GM18870 (cell line): ENCODE measurements around the gene DRC7.

Experiments
- ATAC-seq: cut with Tn5 transposase; IDR thresholded peaks from one replicate; pipeline ENCODE4 v1.9.1; 2021; ENCODE audit warnings: moderate library complexity; ENCODE audit not compliant: unreplicated experiment

DRC7 gene

DNA sequence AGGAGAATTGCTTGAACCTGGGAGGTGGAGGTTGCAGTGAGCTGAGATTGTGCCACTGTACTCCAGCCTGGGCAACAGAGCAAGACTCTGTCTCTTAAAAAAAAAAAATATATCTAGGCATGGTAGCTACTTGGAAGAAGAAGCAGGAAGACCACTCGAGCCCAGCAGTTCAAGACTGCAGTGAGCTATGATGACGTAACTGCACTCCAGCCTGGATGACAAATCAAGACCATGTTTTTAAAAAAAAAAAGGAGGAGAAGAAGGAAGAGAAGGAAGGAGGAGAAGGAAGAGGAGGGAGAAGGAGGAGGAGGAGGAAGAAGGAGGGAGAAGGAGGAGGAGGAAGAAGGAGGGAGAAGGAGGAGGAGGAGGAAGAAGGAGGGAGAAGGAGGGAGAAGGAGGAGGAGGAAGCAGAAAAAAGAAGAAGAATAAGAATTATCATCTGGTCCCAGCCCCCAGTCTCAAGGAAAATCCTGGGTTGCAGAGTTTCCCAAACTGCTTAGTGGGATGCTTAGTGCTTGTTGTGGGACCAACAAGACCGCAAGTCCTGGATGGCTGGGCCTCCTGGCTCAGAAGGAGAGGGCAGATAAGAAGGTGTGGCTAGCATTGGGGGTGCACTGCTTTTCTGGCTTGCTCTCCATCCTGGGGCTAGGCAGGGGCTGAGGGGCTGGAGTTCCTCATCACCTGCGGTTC lies 3.7 kb upstream of the DRC7 start:
- ATAC-seq = no peak

DNA sequence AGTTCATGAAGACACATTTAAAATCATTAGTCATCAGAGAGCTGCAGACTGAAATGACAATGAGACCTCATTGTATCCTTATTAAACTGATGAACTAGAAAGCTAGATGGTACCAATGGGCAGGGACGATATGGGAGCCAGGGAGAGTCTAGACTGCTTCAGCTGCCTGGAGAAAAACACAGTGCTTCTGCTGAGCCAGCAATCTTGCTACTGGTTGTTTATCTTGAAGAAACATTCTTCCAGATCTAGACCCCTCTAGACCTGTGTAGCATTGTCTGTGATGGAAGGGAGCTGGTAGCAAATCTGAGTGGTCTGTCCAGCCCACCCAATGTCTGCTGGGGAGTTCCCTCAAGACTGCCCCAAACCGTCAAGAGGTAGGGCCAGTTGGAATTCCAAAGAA lies 2.0 kb upstream of the DRC7 start:
- no peak for ATAC-seq

DNA sequence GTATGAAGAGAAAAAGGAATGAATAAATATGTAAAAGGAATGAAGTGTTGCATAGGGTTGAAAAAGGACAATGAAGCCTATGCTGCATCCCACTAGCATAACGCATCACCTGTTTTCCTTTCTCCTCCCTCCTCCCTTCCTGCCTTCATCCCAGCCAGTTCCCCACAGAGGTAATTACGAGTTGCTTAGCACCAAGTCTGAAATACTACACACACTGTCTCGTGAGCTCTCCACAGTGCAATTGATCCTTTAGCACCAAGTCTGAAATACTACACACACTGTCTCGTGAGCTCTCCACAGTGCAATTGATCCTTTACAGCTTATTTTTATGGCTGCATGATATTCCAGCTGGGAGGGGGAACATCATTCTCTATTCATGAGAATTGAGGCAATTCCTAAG lies 1.1 kb upstream of the DRC7 start:
- ATAC-seq = no peak

DNA sequence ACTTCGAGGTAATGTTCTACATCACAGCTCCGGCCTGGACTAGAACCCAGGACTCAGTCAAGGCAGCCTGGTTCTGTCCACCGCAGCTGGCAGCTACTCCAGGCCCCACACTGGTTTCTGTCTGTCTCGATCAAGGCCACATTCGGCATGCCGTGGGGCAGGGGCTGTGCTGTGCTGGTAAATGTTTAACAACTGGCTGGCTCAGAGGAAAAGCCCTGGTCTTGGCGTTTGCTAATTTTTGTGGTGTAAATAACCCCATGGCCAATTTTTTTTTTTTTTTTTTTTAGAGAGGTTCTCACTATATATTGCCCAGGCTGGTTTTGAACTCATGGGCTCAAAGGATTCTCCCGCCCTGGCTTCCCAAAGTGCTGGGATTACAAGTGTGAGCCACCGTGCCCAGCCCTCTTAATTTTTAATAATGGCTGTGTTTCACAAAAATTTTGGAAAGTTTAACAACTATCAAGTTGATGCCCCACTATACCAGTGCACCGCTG lies 328 bp upstream of the DRC7 start:
- ATAC-seq = no peak

DNA sequence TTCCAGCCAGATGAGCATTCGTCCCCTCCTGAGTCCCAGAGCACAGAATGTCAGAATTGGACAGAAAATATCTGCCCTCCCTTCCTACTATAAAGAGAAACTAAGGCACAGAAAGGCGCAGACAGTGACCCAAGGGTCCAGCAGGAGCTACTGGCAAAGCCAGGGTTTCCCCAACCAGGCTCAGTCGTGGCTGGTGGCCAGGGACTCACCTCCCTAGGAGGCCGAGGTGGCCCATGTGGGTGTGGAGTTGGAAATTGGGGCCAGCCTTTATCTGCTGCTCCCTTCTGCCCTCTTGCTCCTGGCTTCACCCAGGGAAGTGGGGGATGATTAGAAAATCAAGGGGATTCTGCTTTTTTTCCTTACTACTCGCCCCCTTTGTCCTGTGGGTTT lies 1.1 kb downstream of the DRC7 start:
- no peak for ATAC-seq

DNA sequence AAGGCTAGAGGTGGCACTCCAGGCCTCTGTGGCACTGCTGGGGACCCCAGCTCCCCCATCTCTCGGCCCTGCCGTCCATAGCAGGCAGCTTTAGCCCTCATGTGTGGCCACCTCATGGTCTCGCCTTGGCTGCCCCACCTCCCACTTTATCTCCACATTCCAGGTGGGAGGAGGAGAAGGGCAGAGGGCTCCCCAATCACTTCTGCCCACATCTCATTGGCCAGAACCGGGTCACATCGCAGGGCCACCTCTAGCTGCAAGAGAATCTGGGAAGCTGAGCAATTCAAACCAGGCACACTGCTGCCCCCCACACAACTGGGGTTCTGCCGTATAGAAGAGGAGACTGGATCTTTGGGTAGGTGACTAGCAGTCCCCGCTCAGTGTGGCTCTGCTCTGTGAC lies 1.6 kb downstream of the DRC7 start:
- ATAC-seq = no peak

DNA sequence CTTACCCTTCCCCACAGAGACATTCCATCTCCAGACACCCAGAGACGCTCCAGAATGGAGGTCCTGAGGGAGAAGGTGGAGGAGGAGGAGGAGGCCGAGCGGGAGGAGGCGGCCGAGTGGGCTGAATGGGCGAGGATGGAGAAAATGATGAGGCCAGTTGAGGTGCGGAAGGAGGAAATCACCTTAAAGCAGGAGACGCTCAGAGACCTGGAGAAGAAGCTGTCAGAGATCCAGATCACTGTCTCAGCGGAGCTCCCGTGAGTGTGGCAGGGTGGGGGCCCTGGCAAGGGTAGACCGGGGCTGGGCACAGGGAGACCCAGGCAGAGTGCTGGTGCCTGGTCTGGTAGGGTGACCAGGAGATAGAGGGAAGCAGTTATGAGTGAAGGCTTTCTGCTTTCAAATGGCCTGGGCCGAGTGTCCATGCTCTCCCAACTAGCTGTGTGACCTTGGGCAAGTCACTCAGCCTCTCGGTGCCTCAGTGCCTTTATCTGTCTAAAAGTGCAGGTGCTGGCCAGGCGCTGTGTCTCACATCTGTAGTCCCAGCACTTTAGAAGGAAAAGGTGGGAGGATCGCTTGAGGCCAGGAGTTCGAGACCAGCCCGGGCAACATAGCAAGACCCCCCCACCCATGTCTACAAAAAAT lies 3.4 kb downstream of the DRC7 start:
- no peak for ATAC-seq

DNA sequence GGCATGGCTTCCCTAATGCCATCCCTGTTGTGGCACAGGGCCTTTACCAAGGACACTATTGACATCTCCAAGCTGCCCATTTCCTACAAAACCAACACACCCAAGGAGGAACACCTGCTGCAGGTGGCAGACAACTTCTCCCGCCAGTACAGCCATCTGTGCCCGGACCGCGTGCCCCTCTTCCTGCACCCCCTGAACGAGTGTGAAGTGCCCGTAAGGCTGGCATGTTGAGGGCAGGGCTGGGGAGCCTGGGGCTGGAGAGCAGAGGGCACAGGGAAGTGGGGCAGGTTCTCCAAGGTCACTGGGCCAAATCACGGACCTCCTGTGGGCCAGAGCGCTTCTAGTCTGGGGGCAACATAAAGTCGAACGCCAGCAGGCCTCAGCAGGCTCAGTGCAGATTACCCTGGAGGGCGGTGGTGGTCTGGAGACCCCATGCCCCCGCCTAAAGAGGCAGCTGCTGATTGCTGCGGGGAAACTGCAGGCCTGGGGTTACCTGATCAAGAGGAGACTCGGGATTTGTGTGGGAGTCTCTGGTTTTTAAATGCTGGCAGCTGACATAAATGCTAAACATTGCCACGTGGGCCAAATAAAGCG lies 4.3 kb downstream of the DRC7 start:
- ATAC-seq = no peak

DNA sequence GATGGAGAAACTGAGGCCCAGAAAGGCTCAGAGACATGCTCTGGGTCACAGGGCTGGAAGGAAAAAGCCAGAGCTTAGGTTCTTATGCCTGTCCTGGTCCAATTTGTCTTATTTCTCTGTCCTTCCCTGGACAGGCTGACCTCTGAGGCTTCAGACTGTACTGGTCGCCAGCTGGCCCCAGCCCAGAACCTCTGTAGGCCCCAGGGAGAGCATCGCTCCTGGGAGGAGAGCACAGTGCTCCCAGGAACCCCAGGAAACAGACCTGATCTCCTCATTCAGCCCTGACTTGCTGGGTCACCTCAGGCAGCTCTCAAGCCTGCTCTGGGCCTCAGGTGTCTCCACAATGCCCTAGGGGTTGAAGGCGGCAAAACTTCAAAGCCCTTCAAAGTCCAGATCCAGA lies 4.9 kb downstream of the DRC7 start:
- ATAC-seq = no peak

DNA sequence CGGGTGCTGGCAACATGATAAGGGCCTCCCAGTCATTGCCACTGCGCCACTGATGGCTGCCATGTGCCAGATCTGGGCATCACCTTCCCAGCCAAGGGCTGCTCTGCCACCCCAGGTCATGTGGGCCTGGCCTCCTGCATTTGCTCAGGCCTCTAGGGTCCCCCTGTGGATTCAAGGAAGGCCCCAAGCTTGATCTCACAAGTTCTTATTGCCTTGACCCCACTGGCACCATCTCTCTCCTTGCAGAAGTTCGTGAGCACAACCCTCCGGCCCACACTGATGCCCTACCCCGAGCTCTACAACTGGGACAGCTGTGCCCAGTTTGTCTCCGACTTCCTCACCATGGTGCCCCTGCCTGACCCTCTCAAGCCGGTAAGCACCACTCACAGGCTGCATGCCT lies 5.3 kb downstream of the DRC7 start:
- no peak for ATAC-seq

DNA sequence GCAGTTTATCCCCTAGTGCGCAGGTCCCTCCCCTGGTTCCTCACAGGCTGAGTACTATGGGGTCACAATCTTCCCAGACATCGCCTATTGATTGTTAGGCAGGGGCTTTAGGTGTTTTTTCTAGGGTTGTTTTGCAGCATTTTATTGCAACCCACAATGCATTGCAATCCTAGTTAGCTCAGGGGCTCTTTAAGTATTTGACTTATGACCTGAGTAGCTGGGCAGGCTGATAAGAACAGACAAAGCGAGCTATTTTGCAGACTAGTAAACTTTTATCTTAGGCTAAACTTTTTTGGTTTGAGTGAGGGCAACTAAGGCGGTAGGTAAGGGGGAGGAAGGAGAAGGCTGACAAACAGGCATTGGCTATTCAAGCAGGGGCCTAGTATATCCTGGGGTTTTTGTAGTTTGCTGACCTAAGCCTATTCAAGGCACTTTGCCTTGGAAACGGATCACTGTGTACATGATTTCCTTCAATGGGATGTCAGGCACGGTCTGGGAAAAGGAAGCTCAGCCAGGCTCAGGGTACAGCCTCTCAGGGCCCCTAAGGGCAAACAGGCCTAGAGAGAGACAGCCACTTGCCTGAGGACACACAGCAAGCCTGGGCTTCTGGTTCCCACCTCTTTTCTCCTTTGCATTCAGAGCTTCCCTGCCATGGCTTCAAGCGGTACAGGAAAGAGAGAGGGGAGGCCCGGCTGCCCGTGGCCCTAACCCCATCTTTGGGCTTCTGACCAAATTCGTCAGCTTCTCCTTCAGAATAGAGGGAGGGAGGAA lies 6.4 kb downstream of the DRC7 start:
- no peak for ATAC-seq

DNA sequence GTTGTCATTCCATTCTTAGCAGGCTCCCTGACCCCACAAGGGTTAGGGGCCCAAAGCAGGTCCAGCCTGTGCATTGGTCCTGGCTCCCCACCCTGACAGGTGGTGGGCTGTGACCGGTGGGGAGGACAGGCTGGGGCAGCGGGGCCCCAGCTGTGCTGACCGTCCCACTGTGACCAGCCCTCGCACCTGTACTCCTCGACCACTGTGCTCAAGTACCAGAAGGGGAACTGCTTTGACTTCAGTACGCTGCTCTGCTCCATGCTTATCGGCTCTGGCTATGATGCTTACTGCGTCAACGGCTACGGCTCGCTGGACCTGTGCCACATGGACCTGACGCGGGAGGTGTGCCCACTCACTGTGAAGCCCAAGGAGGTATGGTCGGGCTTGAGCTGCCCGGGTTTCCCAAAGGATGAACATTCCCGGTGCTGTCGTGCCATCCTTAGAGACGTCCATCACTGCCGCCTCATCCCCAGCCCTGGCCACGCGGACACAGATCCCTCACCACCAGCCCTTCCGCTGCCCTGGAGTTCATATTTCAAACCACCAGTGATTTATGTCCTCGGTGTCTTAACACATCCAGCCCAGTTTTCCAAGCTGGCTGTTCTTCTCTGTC lies 7.3 kb downstream of the DRC7 start:
- no peak for ATAC-seq

DNA sequence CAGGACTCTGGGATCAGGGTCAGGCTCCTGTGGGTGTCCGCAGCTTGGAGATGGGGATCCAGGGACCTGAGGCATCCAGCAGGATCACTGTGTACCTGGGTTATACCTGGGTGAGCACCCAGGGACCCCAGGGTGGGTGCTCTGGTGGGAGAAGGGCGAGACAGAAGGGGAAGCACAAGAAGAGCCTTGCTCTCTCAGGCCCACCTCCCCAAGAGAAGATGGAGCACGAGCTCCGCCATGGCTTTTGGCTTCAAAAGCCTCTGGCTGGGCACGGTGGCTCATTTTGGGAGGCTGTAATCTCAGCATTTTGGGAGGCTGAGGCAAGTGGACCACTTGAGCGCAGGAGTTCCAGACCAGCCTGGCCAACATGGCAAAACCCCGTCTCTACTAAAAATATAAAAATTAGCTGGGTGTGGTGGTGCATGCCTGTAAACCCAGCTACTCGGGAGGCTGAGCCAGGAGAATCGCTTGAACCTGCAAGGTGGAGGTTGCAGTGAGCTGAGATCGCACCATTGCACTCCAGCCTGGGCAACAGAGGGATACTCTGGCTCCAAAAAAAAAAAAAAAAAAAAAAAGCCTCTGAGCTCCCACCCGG lies 8.9 kb downstream of the DRC7 start:
- no peak for ATAC-seq

DNA sequence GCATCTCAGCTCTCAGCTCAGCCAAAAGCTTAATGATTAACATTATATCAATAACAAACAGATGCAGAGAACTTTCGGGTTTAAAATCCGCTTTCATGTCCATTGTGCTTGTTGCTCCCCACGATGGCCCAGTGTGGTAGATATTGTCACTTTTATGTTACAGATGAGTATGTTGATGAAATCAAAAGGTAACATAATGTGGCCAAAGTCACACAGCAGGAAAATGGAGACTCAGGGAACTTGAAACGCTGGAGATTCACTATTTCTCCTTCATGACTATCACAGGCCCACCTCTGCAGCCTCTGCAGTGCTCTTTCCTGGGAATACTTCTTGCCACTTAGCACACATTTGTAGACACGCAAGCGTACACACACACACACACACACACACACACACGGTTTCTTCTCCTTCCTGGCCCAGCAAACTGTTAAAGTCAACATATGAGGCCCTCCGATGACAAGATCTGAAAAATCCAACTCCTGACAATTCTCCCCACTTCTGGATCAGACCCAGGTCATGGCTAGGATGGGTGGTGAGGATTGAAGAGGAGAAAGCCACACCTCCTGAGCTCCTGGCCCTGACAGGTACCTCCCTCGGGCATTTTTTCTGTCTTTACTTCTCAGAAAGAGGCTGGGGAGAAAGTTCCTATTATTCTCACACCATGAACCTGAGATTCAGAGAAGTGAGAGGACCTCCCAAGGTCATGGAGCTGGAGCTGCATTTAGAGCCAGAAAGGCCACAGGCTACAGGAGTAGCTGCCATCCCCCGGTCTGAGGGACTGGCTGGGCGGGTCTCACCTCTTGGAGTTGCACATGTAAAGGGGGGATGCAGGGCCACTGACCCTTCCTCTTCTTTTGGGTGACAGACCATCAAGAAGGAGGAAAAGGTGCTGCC lies 9.7 kb downstream of the DRC7 start:
- ATAC-seq = no peak

DNA sequence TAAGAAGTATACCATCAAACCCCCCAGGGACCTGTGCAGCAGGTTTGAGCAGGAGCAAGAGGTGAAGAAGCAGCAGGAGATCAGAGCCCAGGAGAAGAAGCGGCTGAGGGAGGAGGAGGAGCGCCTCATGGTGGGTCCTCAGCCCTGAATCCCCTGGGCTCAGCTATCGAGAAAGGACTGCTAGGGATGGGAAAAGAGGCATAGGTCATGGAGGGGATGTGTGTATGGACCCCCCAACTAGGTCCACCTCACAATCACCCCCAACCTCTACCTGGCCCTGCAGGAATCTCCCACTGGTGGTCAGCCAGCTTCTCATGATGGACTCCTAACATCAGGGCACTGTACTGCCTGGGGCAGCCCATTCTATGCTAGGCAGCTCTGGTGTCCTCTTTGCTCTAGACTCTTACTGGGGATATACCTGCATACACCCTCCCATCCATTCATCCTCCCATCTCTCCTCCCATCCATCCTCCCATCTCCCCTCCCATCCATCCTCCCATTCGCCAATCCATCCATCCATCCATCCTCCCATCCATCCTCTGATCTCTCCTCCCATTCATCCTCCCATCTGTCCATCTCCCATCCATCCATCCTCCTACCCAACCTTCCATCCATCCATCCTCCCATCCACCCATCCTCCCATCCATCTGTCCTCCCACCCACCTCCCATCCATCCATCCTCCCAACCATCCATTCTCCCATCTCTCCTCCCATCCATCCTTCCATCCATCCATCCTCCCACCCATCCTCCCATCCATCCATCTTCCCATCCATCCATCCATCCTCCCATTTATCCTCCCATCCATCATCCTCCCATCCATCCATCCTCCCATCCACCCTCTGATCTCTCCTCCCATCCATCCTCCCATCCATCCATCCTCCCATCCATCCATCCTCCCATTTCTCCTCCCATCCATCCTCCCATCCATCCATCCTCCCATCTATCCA lies 10.6 kb downstream of the DRC7 start:
- ATAC-seq = no peak

DNA sequence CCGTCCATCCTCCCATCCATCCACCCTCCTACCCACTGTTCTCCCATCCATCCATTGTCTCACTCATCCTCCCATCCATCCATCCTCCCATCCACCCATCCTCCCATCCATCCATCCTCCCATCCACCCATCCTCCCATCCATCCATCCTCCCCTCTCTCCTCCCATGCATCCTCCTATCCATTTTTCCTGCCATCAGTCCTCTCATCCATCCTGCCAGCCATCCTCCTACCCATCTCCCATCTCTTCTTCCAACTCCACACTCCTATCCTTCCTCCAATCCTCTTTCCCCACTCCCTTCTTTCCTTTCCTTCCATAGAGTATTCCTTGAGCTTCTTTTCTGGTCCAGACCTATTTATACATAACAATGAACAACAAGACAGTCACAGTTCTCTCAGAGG lies 12.1 kb downstream of the DRC7 start:
- ATAC-seq = no peak

DNA sequence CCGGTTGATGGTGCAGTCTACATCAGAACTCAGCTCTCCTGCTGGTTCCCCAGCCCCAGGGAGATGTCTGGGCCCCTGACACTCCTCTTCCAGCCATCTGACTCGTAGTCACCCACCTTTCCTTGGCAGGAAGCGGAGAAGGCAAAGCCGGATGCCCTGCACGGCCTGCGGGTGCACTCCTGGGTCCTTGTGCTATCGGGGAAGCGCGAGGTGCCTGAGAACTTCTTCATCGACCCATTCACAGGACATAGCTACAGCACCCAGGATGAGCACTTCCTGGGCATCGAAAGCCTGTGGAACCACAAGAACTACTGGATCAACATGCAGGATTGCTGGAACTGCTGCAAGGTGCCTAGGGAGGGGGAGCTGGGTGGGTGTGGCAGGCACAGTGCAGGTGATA lies 12.7 kb downstream of the DRC7 start:
- no peak for ATAC-seq

DNA sequence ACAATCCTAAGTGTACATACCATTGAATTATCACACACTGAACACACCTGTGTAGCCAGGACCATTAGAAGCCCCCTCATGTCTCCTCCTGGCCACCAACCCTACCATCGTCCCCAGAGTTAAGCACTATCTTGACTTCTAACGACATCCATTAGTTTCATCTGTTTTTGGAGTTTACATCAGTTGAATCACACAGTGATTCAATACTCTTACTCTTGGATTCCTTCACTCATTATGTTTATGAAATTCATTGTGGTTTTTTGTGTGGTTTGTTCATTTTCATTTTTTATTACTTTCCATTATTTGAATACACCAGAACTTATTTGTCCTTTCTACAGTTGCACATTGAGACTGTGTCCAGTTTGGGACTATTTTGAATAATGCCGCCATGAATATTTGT lies 13.6 kb downstream of the DRC7 start:
- ATAC-seq = no peak

DNA sequence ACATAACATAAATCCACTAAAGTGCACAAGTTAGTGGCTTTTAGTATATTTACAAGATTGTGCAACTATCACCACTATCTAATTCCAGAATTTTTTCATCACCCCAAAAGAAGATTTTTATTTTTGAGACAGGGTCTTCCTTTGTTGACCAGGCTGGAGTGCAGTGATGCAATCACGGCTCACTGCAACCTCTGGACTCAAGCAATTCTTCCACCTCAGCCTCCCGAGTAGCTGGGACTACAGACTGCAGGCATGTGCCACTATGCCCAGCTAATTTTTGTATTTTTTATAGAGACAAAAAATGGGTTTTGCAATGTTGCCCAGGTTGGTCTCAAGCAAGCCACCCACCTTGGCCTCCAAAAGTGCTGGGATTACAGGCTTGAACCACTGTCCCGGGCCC lies 15.1 kb downstream of the DRC7 start:
- no peak for ATAC-seq
